IPS-NIHi11 (cell line): Measurements from ENCODE around the gene CASP12.
"Not testable (repeated sequence)": the region's sequence is repeated elsewhere in the genome, so short reads cannot be mapped to it uniquely, and the experiment has no call there.

Experiments used
- DNase-seq: peaks from one replicate; pipeline ENCODE4 v3.0.0; 2012; ENCODE audit warnings: mixed read lengths, low spot score

CASP12 gene

GRCh38 chr11:104897891-104898684, at the start of gene CASP12:
CASP12 (minus strand) TSS chr11:104898460.
- DNase-seq: no peak

GRCh38 chr11:104946907-104947306, 48.6 kb upstream of the CASP12 start:
- peak; percentile 24 for DNase-seq

DNA sequence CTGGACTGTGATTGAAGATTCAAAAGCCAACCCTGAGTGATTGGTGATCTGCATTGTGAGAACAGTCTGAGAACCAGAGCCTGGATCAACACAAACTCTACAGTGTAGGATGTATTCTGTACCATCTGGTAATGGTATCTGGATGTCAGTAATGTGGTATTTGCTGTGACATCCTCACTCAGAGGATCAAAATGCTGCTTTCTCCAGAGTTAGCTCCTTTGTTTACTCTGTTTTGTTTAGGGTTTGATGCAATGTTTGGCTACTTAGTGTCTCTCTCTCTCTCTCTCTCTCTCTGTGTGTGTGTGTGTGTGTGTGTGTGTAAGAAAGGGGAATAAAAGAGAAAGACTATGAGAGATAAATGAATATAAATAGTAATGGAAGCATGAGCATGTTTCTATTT, 45.8 kb upstream of the CASP12 start:
- no peak for DNase-seq

DNA sequence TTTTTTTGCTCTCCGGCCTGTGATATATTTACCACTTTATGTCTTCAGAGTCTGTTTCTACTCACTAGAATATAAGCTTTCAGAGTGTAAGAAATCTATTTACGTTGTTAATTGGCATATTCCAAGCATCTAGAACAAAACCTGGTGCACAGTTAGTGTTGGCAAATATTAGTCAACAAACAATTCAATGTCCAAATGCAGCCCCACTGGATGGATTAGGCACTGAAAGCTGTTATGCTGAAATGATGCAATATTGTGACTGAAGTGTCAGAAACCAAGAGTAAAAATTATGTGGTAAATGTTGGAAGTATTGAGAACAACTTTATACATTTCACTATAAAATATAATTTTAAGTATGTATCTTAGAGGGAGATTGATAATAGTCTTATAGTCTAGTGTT, 45.3 kb upstream of the CASP12 start:
- DNase-seq: no peak

DNA sequence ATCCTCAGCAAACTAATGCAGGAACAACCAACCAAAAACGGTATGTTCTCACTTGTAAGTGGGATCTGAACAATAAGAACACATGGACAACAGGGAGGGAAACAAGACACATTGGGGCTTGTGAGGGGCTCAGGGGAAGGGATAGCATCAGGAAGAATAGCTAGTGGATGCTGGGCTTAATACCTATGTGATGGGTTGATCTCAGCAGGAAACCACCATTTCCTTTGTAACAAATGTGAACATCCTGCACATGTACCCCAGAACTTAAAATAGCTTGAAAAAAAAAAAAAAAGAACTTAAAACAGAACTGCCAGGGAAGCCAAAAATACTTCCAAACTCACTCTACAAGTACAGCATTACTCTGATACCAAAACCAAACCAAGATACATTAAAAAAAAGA, 36.3 kb upstream of the CASP12 start:
- DNase-seq: no peak

GRCh38 chr11:104934073-104934472, 35.8 kb upstream of the CASP12 start:
- DNase-seq: not testable (repeated sequence)

GRCh38 chr11:104928811-104929210, 30.6 kb upstream of the CASP12 start:
- DNase-seq: no peak

- DNase-seq: peak; percentile 14
Observed at GRCh38 chr11:104926771-104927611, 28.7 kb upstream of the CASP12 start.

GRCh38 chr11:104925850-104926249, 27.6 kb upstream of the CASP12 start:
- DNase-seq: no peak

DNA sequence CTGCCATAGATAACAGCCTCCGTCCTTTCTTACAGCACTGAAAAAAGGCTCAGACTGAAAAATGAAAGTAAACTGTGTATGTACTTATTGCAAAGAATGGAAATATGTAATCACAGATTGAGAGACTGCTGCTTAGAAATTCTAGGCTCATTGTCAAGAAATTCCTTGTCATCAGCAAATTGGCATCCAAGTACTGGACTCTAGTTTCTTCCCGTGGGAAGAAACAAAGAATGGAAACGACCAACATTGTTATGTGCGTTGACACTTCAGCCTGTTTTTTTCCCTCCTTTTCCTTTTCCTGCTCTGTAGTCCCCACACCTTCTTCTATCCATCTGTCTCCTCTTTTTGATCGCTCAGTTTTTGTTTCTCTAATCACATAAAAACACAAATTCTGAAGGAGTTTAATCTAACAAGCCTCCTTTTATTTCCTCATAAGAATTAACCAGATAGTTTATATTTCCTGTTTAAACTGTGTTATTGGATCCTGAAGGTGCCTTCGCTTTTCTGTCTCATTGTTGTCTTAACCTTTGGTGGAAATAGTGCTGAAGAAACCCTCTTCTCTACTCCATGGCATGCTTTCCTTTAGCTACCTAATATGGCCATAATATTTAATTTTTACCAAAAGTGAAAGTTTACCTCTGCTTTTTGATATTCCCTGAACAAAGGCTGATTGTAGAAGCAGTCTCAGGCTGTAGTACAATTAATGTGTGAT, 20.0 kb upstream of the CASP12 start:
- no peak for DNase-seq

- no peak for DNase-seq
Observed at GRCh38 chr11:104917271-104918112, 19.2 kb upstream of the CASP12 start.

DNA sequence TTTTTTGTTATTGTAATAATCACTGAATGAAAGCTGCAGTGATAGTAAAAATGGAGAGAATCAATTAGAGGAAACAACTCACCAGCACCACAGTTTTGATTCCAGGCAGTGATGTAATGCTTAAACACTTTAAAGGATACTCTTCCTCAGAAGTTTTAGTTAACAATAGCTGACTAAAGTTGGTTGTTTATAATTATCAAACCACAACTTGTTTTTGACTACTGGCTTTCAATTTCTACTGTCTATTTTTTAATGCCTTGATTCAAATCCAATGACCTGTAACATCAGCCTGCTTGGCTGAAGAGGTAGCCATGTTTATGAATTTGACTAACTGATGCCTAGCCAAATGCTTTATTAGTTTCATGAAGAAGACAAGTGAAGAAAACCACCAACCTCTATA, 18.2 kb upstream of the CASP12 start:
- no peak for DNase-seq

DNA sequence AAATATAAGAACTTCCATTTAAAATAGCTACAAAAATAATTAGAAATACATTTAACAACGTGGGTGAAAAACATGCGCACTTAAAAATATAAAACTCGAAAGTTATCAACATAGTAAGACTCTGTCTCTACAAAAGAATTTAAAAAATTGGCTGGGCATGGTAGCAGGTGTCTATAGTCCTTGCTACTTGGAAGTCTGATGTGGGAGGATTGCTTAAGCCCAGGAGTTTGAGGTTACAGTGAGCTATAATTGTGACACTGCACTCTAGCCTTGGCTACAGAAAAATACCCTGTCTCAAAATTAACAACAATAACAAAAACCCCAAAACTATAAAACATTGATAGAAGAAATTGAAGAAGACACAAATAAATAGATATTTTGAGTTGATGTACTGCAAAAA, 13.8 kb upstream of the CASP12 start:
- no peak for DNase-seq

DNA sequence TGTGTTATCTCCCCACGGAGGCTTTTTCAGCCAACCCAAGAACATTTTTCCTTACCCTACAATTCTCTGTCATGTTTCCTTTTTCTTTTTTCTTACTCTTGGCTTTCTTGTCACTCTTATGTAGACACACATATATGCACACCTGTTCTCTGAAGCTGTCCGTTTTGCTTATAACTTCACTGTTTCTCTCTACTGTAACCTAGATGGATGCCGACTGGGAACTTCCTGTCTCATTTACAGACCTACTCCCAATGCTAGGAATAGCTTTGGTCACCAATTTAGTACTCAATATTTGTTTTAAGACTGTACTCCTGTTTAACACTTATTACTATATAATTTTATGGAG, 9.9 kb upstream of the CASP12 start:
- DNase-seq: no peak

GRCh38 chr11:104907521-104908185, 9.4 kb upstream of the CASP12 start:
- DNase-seq: no peak

DNA sequence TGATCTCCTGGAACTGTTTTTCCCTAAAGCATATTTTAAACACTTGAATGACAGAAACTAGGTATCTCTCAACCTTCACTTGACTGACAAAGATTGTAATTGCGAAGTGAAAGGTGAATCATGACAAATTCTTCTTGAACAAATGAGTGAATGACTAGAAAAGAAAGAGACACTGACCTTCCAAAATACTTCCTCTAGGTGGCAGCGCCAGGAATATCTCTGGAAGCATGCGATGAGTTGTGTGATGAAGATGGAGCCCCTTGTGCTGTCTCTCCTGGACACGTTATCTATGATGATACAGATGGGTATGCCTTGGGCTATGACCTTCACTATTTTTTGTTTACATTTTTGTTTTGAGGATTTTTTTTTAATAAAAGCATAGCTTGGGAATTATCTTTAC, 7.0 kb upstream of the CASP12 start:
- no peak for DNase-seq

GRCh38 chr11:104899226-104899625, 966 bp upstream of the CASP12 start:
- DNase-seq: peak; percentile 17

DNA sequence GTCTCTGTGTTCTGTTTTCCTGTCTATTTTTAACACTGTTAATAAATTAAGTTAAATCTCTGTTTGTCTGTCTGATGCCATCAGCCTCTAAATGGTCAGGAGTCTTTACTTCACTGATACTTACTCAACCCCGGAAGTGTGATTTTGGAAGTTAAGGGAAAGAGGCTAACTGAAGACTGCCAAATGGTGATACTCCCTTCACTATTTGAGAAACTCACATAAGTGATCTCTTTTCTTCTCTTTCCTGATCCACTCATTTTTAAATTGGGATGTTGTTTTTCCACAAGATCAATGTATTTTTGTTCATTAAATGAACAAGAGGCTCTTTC, 389 bp upstream of the CASP12 start:
- DNase-seq: no peak

GRCh38 chr11:104895634-104896033, 2.6 kb downstream of the CASP12 start:
- DNase-seq: no peak

GRCh38 chr11:104893876-104894275, 4.4 kb downstream of the CASP12 start:
- no peak for DNase-seq

- DNase-seq: no peak
Observed at GRCh38 chr11:104892723-104893511, 5.3 kb downstream of the CASP12 start.
